GM19238 (cell line): Measurements from ENCODE around the gene TBX1.
A peak's percentile ranks its signal among the peaks of the same experiment; 100 is the strongest.

Source experiments
- DNase-seq: peaks from one replicate; pipeline ENCODE4 v3.0.0; 2011; ENCODE audit warnings: low spot score; ENCODE audit not compliant: insufficient read length

Gene TBX1

DNA sequence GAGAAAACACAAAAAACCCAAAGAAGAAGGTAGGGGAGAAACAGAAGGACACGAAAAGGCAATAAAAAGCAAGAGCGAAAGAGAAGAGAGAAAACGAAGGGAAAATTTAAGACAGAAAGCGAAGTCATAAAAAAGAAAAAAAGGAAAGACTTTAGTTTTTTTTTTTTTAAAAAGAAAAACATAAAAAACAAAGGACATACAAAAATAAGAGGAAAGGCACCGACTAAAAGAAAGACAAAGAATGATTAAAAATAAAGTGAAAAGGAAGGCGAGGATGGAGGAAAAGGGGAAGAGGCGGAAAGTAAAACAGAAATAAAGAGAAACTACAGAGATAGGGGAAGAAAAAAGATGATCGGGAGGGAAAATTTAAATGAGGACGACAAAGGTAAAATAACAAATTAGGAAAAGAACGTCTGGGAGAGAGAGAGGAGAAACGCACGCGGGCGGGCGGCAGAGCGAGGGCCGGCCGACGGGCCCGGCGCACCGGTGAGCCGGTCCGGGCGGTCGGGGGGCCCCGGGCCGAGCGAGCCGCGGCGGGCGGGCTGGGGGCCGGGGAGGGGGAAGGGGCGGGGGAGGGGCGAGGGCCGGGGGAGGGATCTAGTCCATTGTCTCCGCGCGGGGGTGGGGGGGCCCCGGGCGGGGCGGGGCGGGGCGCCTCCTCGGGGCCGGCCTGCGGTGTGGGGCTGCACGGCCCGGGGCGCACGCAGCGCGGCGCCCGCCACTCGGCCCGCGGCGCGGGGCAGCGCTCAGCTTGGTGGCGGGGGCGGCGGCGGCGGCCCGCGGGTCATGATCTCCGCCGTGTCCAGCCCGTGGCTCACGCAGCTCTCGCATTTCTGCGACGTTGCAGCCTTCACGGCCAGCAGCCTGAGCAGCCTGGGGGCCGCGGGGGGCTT is at the start of gene TBX1:
TSS of gene TBX1 (plus strand) at position 721 of the 893 bp plus-strand sequence. CDS start at position 787, 66 bp downstream.
- DNase-seq = no peak

DNA sequence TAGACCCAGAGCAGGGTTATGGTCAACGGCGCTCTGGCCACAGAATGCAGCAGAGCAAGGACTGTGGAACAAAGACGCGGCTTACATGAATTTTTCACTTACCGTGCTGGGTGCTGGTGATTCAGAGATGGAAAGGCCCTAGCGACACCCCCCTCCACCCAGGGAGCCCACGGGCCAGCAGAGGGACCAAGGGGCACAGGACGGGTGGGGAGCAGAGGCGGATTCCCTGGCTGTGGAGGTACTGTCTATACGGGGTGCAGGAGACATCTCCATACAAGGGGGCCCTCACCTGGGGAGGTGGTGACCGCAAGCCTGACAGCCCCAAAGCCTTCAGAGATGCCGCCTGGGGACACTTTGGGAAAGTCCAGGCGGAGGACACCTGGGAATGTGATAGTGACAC is 47.3 kb upstream of the TBX1 start:
- no peak for DNase-seq

DNA sequence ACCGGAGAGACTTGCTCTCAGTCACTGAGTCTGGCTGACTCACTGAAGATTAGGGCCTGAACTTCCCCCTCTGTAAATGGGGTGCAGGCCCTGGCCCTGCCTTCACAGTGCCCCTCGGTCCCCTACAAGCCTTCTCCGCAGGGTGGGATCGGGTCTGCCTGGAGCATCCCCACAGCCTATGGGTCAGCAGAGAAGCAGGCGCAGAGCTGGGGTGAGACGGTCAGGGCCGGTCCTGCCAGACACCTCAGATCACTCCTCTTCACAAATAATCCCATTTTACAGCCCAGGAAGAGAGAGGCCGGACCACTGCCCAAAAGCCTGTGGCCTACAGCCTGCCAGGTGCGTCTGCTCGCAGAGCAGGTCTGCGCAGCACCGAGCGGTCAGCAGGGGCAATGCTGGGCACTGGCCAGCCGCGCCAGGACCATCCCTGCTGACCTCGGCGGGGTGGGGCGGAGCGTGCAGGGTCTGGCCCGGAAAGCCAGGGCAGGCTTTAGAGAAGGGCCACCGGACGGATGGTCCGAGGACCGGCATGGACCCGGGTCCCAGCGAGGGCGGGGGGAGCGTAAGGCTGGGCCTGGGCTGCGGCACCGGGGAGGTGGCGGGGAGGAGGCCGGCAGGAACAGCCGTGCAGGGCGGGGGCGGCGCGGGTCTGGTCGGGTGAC is 46.8 kb upstream of the TBX1 start:
- no peak for DNase-seq

DNA sequence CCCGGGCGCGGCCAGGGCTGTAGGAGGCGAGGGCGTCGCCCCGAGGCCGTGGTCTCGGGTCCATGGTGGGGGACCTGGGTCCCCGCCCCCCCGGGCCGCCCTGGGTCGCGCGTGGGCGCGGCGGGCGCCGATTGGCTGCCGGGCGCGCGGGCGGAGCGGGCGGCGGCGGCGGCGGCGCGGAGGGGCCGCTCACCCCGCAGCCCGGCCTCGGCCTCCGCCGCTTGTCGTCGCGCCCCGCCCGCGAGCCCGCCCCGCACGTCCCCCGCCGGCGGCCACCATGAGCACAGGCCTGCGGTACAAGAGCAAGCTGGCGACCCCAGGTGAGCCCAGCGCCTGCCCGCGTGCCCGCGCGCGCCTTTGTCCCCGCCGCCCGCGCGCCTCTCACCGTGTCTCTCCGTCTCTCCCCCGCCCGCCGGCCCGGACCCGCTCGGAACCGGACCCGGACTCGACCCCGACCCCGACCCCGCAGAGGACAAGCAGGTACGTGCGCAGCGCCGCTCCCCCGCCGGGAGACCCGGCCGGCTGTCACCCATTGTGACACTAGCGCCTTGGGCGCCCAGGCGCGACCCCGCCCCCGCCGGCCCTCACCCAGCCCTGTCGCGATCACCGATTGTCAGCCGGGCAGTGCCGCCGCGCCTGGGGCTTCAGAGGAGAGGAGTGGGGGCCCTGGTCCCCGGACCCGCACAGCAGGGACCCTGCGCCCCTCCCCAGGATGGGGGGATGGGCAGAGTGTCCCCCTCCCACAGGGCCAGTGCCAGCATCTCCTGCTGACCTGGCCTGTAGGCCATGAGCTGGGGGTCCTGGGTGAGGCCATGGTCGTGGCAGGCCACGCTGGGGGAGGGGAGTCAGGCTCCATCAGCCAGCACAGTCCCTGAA is 46.0 kb upstream of the TBX1 start, which contains the start of gene SEPTIN5:
TSS of gene SEPTIN5 (plus strand) at position 192 of the 876 bp plus-strand sequence. CDS start at position 278, 86 bp downstream.
- no peak for DNase-seq

DNA sequence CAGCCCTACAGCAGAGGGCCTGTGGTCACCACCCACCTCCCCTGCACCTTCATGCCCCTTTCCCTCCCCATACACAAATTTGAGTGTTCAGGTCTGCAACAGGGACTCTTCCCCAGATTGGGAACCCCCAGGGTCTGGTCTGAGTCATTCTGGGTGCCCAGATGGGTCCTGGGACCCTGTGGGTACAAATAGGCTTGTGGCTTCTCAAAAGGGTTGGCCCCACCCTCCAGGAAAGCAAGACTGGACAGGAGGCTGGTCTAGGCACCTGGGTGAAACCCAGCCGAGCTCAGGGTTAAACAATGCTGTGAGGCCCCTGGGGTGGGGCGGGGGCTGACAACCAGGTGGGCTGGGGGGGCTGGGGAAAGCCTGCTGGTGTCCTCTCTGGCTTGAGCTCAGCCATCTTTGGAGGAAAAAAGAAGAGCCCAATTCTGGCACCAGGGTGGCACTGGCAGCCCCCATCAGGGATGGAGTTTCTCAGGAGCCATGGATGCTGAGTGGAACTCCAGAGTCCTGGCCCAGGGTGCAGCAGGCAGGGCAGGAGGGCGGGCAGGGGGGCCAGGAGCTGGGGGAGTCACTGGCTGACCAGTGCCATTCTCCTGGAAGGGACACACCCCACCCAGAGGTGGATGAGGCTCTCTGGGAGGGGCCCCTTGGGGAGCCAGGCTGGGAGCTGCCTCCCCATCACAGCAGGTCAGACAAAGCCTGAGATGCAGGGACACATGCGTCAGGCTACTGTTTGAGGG is 45.2 kb upstream of the TBX1 start:
- no peak for DNase-seq

DNA sequence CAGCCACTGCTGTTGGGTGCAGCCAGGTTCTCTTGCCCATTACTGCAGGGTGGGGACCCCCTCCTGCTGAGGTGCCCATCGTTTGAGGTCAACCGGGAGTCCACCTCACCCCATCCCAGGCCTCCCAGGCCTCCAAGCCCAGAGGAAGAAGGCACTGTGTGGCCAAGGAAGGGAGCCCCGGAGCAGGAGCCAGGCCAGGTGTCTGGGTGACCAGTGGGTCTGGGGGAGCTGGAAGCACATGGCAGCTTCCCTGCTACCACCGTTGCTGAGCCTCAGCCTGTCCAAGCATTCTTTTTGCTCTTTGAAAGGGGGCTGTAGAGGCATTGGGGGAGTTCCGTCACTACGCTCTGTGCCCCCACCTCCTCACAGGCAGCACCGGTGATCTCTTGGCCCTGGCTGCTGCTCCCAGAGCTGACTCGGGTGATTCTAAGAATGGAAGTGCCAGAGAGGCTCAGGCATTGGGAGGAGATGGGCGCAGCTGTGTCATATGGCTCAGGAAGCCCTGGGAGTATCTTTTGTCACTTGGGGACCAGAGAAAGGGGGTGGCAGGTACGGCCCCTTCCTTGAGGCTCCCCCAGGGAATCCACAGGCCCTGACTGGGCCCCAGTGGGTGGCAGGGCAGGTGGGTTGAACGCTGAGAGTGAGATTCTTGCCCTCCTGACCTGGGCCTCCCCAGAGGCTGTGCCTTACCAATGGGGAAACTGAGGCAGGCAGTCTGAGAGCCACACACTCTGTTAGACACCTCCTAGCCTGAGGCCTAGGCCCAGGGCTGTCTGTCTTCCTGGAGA is 44.3 kb upstream of the TBX1 start:
- DNase-seq = no peak

DNA sequence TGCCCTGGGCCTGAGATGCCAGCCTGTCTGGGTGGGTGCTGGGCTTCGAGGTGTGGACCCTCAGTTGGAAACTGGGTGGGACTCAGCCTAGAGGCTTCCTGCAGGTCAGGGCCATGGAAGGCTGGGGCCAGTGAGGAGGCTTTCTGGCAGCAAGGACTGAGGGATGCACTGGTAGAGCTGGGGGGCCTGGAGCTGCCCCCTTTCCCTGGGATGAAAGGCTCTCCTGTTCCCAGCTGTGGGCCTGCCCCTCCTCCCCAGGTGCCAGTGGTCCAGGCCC is 43.8 kb upstream of the TBX1 start:
- DNase-seq = no peak

DNA sequence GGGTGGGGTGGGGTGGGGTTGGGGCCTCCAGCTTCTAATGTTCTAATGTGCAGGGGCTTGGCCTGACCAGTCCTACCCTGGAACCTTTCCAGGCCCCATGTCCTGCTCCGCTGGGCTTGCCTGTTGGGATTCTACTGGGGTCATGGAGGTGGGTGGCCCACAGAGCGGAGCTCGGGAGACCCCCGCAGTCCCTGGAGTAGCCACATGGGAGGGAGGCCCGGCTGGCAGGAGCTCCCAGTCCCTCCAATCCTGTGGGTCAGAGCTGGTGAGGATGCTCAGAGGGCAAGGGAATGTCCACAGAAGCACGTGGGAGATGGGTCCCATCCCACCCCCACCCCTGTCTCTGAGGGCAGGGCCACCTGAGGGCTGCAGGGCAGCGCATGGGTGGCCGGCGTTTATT is 43.4 kb upstream of the TBX1 start:
- no peak for DNase-seq

DNA sequence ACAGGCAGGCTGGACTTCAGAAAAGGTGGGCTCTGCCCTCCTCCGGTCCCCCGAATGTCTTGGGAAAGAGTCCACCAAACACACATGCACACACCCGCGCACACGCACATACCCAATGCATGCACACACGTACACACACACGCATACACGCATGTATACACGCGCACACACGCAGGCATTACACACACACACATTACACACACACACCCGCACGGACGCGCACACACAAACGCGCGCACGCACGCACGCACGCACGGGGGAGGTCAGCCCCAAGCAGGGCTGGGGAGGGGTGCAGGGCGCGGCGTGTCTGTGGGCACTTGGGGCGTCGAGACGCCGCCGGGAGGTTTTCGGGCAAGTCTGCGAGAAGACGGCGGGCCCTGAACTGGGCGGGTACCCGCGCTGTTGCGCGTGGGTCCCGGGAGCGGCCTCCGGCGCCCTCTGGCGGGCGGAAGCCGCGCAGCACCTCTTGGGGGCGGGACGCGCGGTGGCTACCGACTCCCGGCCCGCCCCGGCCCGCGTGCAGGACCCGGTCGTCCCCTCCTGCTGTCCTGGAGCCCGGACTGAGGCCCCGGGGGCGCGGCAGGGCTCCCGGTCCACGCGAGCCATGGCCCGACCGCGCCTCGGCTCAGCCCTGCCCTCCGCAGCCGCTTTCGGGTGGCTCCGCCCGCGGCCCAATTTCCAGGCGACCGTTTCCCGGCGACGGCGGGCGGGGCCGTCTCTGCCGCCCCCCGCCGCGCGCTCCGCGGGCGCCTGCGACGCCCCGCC is 42.7 kb upstream of the TBX1 start:
- DNase-seq = peak; percentile 93

DNA sequence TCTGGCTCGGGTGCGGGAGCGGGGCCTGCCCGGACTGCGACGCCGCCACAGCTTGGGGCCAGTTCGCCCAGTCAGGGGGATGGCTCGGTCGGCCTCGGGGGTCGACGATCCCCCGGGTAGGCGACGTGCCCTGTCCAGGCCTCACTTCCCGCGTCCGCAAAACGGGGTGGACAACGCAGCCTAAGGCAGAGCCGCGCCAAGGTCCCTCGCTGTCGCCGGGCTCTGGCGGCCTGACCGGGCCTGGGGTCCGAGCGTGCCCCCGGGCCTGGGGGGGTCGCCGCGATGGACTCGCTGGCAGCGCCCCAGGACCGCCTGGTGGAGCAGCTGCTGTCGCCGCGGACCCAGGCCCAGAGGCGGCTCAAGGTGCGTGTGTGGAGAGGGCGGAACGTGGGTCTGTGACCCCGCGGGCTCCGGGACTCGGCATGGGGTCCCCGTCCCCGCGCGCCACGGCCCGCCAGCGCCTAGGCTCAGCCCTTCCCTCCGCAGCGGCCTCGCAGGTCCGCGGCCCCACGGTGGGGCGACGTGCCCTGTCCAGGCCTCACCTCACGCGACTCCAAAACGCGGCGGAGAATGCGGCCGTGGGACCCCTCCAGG is 42.0 kb upstream of the TBX1 start:
- no peak for DNase-seq

DNA sequence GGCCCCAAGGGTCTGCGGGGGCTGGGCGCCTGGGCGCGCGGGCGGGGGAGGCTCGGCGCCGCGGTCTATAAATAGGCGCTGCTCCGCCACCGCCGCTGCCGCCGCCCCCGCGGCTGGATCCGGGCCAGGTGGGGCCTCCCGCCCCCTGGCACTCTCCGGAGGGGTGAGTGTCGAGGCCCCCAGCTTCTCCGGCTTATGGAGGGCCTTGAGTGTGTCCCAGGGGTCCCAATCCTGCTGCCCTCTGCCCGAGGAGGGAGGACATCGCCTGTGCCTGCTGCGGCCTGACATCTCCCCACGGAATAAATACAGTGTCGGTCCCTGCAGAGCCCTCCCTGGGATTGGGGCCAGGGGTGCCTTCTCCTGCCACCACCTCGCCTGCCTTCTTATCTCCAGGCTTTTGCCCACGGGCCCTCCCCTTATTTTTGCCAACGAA is 41.5 kb upstream of the TBX1 start:
- DNase-seq = no peak

DNA sequence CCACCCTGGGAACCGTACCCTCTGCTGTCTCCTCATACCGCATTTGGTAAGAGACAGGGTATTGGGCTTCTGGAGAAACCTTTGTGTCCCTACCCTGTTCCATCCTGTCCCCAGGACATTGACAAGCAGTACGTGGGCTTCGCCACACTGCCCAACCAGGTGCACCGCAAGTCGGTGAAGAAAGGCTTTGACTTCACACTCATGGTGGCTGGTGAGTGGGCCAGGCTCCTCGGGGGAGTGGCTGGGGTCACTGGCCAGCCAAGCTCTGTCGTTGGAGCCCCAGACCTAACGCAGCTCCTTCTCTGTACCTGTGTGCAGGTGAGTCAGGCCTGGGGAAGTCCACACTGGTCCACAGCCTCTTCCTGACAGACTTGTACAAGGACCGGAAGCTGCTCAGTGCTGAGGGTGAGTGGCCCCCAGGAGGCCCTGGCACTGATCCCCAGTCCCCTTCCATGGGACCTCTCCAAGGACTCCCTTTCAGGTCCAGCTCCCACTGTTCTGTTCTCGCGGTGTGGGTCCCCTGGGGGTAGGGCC is 41.0 kb upstream of the TBX1 start:
- DNase-seq = no peak

DNA sequence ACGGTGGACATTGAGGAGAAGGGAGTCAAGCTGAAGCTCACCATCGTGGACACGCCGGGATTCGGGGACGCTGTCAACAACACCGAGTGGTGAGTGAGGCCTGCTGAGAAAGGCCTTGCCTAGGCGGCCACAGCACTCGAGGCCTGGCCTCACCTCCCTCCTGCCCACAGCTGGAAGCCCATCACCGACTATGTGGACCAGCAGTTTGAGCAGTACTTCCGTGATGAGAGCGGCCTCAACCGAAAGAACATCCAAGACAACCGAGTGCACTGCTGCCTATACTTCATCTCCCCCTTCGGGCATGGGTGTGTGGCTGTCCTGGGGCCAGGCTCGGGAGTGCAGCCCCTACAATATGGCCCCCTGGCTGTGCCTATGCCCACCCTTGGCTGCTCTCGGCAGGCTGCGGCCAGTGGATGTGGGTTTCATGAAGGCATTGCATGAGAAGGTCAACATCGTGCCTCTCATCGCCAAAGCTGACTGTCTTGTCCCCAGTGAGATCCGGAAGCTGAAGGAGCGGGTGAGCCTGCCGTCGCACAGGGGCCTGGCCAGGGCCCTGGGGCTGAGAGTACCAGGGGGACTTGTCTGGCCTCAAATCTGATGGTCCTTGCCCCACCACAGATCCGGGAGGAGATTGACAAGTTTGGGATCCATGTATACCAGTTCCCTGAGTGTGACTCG is 40.3 kb upstream of the TBX1 start:
- DNase-seq = no peak

DNA sequence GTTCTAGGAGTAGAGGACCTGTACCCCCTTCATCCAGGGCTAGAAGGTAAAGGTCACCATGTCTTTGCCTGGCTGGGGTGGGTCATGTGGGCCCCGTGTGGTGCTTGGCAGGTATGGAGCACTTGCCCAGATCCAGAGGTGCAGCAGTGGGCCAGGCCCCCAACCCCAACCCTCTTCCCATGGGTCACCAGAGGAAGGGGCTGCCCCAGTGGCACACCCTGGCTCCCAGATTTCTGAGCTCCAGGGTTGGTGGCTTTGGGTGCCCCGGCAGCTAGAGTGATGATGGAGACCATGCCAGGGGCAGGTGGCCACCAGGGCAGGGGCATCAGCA is 39.6 kb upstream of the TBX1 start:
- DNase-seq = no peak

DNA sequence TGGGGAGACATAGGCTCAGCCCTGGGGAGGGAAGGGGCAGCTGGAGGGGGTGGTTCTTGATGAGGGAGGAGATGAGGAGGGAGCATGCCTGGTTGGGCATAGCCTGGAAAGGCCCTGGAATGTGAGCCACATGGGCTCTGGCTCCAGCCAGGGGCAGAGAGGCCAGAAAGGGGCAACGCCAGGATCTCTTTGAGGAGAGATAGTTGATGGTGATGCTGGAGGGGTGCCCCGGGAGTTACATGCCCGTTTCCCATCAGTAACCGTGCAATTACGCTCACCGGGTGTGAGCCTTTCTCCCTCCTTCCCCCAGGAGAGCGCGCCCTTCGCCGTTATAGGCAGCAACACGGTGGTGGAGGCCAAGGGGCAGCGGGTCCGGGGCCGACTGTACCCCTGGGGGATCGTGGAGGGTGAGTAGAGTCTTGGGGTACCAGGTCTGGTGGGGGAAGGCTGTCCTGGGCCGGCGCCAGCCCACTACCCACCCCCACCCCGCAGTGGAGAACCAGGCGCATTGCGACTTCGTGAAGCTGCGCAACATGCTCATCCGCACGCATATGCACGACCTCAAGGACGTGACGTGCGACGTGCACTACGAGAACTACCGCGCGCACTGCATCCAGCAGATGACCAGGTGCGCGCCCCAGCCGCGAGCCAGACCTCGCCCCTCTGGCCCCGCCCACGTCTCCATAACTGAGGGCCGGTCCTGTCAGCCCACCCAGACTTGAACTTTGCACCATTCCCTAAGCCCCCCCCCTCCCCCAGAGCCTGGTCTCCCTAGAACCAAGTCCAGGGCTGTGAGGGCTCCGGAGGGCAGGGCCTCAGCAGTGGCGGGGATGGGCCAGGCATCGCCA is 39.0 kb upstream of the TBX1 start:
- DNase-seq = no peak

DNA sequence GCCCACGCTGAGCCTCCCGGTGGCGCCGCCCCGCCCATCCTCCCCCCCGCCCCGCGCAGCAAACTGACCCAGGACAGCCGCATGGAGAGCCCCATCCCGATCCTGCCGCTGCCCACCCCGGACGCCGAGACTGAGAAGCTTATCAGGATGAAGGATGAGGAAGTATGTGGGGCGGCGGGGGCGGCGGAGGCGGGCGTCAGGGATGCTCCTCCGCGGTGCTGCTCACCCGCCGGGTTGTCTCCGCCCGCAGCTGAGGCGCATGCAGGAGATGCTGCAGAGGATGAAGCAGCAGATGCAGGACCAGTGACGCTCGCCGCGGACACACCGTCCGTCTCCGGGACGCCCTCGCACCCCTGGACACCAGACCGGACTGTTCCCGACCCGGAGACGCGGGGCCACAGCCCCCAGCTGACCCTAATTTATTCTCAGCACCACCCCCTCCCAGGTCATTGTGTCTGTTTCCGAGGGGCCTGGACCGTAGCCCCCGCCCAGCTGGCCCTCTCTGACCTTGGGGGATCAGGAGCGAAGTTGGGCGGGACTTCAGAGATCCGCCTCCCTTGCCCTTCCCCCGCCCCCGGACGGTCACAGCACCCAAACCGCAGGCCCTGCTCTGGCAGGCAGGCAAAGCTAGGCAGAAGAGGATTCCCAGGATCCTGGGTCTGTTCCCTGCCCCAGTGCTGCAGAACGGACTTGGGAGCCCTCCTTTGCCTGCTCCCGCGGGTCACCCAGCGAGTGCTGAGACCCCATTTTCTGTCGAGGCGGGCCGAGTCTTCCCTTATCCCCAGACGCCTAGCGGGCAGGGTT is 38.2 kb upstream of the TBX1 start:
- DNase-seq = no peak

DNA sequence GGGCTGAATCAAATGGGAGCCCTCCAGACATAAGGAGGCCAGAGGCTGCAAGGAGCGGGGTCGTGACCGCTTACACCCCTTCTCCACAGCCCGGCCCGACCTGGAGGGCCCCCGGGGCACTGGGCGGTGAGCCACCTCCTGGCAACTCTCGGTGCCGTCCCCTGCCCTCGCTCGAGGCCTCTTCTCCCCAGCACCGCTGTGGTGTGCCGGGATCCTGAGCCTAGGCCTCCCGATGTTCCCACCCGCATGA is 37.7 kb upstream of the TBX1 start:
- DNase-seq = no peak
